ENCODE data around the gene RCAN1. TPM values are rescaled to one million over a fixed set of nuclear protein-coding genes. Genes with fewer than 3 reads are reported as not detected.

Gene RCAN1
- polyA plus RNA-seq, 1 donor (not counting 4 experiments of a cell fraction or from before 2014, with no cell fraction given) = 21.3 TPM

DNA sequence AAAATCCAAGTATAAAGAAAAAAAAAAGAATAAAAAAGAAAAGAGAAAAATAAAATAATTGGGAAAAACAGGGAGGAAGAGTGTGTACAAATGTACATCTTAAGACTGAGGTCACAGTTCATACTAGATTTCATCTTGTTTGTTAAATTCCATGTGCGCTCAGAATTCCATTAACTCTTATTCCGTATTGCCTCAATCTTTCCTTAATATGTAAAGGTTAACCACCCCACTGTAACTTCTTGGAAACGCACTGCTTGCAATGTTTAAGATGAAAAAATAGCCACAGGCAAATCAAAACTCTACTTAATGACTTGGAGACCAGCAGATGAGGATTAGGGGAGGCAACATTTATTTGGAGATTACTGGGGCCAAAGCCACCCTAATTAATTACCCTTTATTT is 79.0 kb downstream of the RCAN1 start:
- Histone ChIP-seq H2AFZ (ENCODE audit: control insufficient read depth, low read length) (no peak overlapping the region), H3K36me3 (ENCODE audit: control insufficient read depth in 2 of 2, extremely low read depth in 1 of 2, insufficient read depth in 2 of 2, low read length in 2 of 2) (no peaks in the 10 kb centered on the region), H3K27ac (ENCODE audit: control insufficient read depth, insufficient read depth, low read length) (no peak overlapping the region), H3K27me3 (ENCODE audit: control insufficient read depth, extremely low read depth, insufficient read depth, low read length) (no peaks in the 10 kb centered on the region), H3K79me2 (ENCODE audit: control insufficient read depth, insufficient read depth, low read length) (no peaks in the 10 kb centered on the region), H3K4me2 (ENCODE audit: control insufficient read depth, extremely low read depth, insufficient read depth, low read depth, low read length) (no peak overlapping the region), H3K9me3 (ENCODE audit: control insufficient read depth, low read depth, low read length) (no peaks in the 10 kb centered on the region), H3K9ac (ENCODE audit: control insufficient read depth, extremely low read depth, insufficient read depth, low read length) (no peak overlapping the region), H3K9me1 (ENCODE audit: control insufficient read depth, extremely low read depth, insufficient read depth, low read length) (no peaks in the 10 kb centered on the region), H3K4me3 (ENCODE audit: control insufficient read depth in 2 of 3, extremely low read depth in 1 of 3, insufficient read depth in 2 of 3, low read depth in 1 of 3, low read length in 3 of 3) (no peak overlapping the region), H4K20me1 (ENCODE audit: control insufficient read depth, extremely low read depth, insufficient read depth, low read length) (no peaks in the 10 kb centered on the region), H3K4me1 (ENCODE audit: control insufficient read depth, extremely low read depth, insufficient read depth, low read length) (peaks cover 10% of the 10 kb centered on the region)
- no peak for TF ChIP-seq EZH2 (IDR thresholded peaks at IDR 0.05; ENCODE audit: low read length)
- TF ChIP-seq, protein P1, sequence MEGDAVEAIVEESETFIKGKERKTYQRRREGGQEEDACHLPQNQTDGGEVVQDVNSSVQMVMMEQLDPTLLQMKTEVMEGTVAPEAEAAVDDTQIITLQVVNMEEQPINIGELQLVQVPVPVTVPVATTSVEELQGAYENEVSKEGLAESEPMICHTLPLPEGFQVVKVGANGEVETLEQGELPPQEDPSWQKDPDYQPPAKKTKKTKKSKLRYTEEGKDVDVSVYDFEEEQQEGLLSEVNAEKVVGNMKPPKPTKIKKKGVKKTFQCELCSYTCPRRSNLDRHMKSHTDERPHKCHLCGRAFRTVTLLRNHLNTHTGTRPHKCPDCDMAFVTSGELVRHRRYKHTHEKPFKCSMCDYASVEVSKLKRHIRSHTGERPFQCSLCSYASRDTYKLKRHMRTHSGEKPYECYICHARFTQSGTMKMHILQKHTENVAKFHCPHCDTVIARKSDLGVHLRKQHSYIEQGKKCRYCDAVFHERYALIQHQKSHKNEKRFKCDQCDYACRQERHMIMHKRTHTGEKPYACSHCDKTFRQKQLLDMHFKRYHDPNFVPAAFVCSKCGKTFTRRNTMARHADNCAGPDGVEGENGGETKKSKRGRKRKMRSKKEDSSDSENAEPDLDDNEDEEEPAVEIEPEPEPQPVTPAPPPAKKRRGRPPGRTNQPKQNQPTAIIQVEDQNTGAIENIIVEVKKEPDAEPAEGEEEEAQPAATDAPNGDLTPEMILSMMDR (optimal IDR thresholded peaks at IDR 0.05 in 1 of 3, IDR thresholded peaks at IDR 0.05 in 1 of 3, conservative IDR thresholded peaks at IDR 0.05 in 1 of 3; ENCODE audit: extremely low read depth in 1 of 3, insufficient read depth in 2 of 3, low read length in 3 of 3) = no peak
- DNase-seq (ENCODE audit: low read depth, low spot score) = no peak
- dilution Hi-C loops (cut with MboI; ENCODE audit: extremely low pct_ligation_motif_present, low sequenced_read_pairs) = no loop called here
- FAIRE-seq = no peak

DNA sequence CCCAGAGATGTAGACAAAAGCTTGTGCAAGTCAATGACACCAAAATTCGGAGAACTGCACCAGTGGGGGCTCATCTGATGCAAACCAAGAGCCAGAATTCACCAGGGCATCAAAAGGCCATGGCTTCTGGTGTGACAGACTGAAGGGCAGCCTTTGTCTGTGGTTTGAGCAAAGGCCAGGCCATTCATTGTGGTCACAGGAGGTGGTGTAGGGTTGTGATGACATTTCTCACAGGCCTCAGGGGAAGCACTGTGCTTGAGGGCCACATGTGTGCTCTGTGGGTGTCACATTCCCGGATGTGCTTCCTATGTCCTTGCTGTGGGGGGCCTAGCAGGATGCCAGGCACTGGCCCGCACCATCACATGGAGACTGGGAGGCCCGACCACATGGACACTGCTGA is 80.4 kb downstream of the RCAN1 start:
- FAIRE-seq (no peak), DNase-seq (ENCODE audit: low read depth, low spot score) (no peak)
- no peak overlapping the region for H3K4me2 ChIP-seq (ENCODE audit: control insufficient read depth, extremely low read depth, insufficient read depth, low read depth, low read length)
- H3K4me1 ChIP-seq (ENCODE audit: control insufficient read depth, extremely low read depth, insufficient read depth, low read length) = peaks cover 10% of the 10 kb centered on the region
- H3K27ac ChIP-seq (ENCODE audit: control insufficient read depth, insufficient read depth, low read length) = no peak overlapping the region
- no peak overlapping the region for H3K9ac ChIP-seq (ENCODE audit: control insufficient read depth, extremely low read depth, insufficient read depth, low read length)
- no peak overlapping the region for H2AFZ ChIP-seq (ENCODE audit: control insufficient read depth, low read length)
- no peaks in the 10 kb centered on the region for H4K20me1 ChIP-seq (ENCODE audit: control insufficient read depth, extremely low read depth, insufficient read depth, low read length)
- no peaks in the 10 kb centered on the region for H3K27me3 ChIP-seq (ENCODE audit: control insufficient read depth, extremely low read depth, insufficient read depth, low read length)
- no peaks in the 10 kb centered on the region for H3K9me3 ChIP-seq (ENCODE audit: control insufficient read depth, low read depth, low read length)
- dilution Hi-C loops (cut with MboI; ENCODE audit: extremely low pct_ligation_motif_present, low sequenced_read_pairs) = no loop called here
- no peak for TF ChIP-seq EZH2 (IDR thresholded peaks at IDR 0.05; ENCODE audit: low read length)
- TF ChIP-seq, protein P1 (optimal IDR thresholded peaks at IDR 0.05 in 1 of 3, IDR thresholded peaks at IDR 0.05 in 1 of 3, conservative IDR thresholded peaks at IDR 0.05 in 1 of 3; ENCODE audit: extremely low read depth in 1 of 3, insufficient read depth in 2 of 3, low read length in 3 of 3) = no peak
- no peaks in the 10 kb centered on the region for H3K79me2 ChIP-seq (ENCODE audit: control insufficient read depth, insufficient read depth, low read length)
- no peak overlapping the region for H3K4me3 ChIP-seq (ENCODE audit: control insufficient read depth in 2 of 3, extremely low read depth in 1 of 3, insufficient read depth in 2 of 3, low read depth in 1 of 3, low read length in 3 of 3)
- H3K9me1 ChIP-seq (ENCODE audit: control insufficient read depth, extremely low read depth, insufficient read depth, low read length) = no peaks in the 10 kb centered on the region
- no peaks in the 10 kb centered on the region for H3K36me3 ChIP-seq (ENCODE audit: control insufficient read depth in 2 of 2, extremely low read depth in 1 of 2, insufficient read depth in 2 of 2, low read length in 2 of 2)
